Karpas-422 (cell line): ENCODE results near the gene DNAJB12. TPM values are rescaled to one million over a fixed set of nuclear protein-coding genes. Genes with fewer than 3 reads are reported as not detected.
A peak's percentile ranks its signal among the peaks of the same experiment; 100 is the strongest.
"Not testable (repeated sequence)": the region's sequence is repeated elsewhere in the genome, so short reads cannot be mapped to it uniquely, and the experiment has no call there.

Experiments
- DNase-seq: peaks from one replicate; pipeline ENCODE4 v3.0.0-alpha.2; 2015
- H2AFZ ChIP-seq: fragments of 200-600 bp; sonication (generic); 2 replicates; pipeline ENCODE4 v1.6.1; 2014; ENCODE audit warnings: antibody characterized with exemption, low read length, mixed read lengths
- H3K27ac ChIP-seq: fragments of 200-600 bp; sonication (generic); 2 replicates; pipeline ENCODE4 v1.5.1; 2014; ENCODE audit warnings: mild to moderate bottlenecking, low read length, moderate library complexity
- H3K27me3 ChIP-seq: fragments of 200-600 bp; sonication (generic); 2 replicates; pipeline ENCODE4 v1.6.1; 2014; ENCODE audit warnings: low read length, mixed read lengths
- H3K36me3 ChIP-seq: fragments of 200-600 bp; sonication (generic); 2 replicates; pipeline ENCODE4 v1.6.1; 2014; ENCODE audit warnings: low read length, mixed read lengths; ENCODE audit not compliant: insufficient read depth
- H3K4me1 ChIP-seq: fragments of 200-600 bp; sonication (generic); 2 replicates; pipeline ENCODE4 v1.6.1; 2014; ENCODE audit warnings: mild to moderate bottlenecking, low read length, mixed read lengths
- H3K4me2 ChIP-seq: fragments of 200-600 bp; sonication (generic); 2 replicates; pipeline ENCODE4 v1.6.1; 2014; ENCODE audit warnings: low read length, low read depth, mild to moderate bottlenecking; ENCODE audit not compliant: poor library complexity, severe bottlenecking
- H3K4me3 ChIP-seq: fragments of 200-600 bp; sonication (generic); 2 replicates; pipeline ENCODE4 v1.5.1; 2014; ENCODE audit warnings: mild to moderate bottlenecking, antibody characterized with exemption, low read length, mixed read lengths
- H3K79me2 ChIP-seq: fragments of 200-600 bp; sonication (generic); 2 replicates; pipeline ENCODE4 v1.6.1; 2014; ENCODE audit warnings: mild to moderate bottlenecking, low read length, mixed read lengths
- H3K9ac ChIP-seq: fragments of 200-600 bp; sonication (generic); 2 replicates; pipeline ENCODE4 v1.6.0; 2014; ENCODE audit warnings: low read length
- H3K9me2 ChIP-seq: fragments of 200-600 bp; sonication (generic), shearing (Covaris generic); replicated peaks from 2 replicates; pipeline ENCODE4 v1.6.0; 2014; ENCODE audit warnings: mild to moderate bottlenecking, low read length, moderate library complexity; ENCODE audit not compliant: insufficient read depth
- H3K9me3 ChIP-seq: fragments of 300-700, 200-600 bp; sonication (generic); 2 replicates; pipeline ENCODE4 v1.6.1; 2014; ENCODE audit warnings: low read length, mixed read lengths
- H4K20me1 ChIP-seq: fragments of 200-600 bp; sonication (generic); 2 replicates; pipeline ENCODE4 v1.6.1; 2014; ENCODE audit warnings: mild to moderate bottlenecking, antibody characterized with exemption, low read length, low read depth; ENCODE audit not compliant: insufficient read depth
- total RNA-seq: library from RNA; depleted of rRNA; stranded (reverse); fragments of >200 nt; shearing (Covaris generic); gene quantifications from 2 replicates; pipeline ENCODE4 v1.2.3, GENCODE V29; 2014; ENCODE audit warnings: low replicate concordance; rRNA removed

DNAJB12 gene
- total RNA-seq: 36.1 and 37.4 TPM in 2 replicates

DNA sequence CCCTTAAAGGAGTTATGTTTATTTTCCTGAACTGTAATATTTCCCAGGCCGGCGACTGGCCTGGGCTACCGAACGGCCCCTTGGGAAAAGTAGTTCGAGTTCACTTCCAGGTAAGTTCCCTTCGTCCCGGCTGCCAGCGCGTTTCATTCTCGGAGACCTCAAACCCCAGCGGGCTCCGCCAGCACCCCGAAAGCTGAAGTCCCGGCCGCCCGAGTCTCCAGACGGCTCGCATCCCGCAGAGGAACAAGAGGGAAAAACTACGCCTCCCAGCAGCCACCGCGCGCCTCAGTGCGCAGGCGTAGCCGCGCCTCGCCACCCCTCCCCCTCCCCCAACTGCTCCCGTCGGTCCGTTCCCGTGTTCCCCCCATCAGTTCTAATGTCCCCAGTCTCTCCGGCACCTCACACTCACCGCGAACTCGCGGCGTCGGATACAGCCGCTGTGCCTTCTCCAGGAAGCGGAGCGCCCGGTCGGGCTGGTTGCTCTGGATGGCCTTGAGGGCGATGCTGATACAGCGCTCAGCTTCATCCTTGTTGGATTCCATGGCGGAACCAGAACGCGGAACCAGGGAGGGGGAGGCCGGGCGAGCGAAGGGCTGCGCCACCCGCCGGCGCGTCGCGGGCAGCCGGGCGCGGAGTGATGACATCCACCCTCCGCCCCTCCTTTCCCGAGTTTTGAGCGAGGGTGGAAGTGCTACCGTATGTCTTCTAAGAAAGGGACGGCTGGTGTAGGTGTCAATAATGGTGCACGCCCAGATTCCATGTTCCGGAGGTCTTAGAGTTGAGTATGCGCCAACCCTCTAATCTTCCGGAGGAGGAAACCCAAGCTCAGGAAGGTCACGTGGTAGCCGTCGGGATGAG, at the start of gene DNAJB12:
DNAJB12 (minus strand) TSS at position 564 of the 858 bp plus-strand sequence; CDS start at position 542, 22 bp downstream.
- Histone ChIP-seq H2AFZ (peak within 1 kb of the TSS; percentile 84), H3K9ac (peak within 1 kb of the TSS; percentile 99), H3K27me3 (no peaks in the 10 kb centered on the region), H3K4me3 (peak within 1 kb of the TSS; percentile 92), H3K27ac (peak within 1 kb of the TSS; percentile 90), H3K79me2 (peaks cover 47% of the 10 kb centered on the region), H3K4me2 (peak within 1 kb of the TSS; percentile 95), H3K4me1 (peaks cover 21% of the 10 kb centered on the region), H4K20me1 (peaks cover 12% of the 10 kb centered on the region), H3K9me2 (no peaks in the 10 kb centered on the region), H3K36me3 (peaks cover 9% of the 10 kb centered on the region; the same call in 1 of the 2 replicates), H3K9me3 (no peaks in the 10 kb centered on the region)
- DNase-seq: peak; percentile 98

DNA sequence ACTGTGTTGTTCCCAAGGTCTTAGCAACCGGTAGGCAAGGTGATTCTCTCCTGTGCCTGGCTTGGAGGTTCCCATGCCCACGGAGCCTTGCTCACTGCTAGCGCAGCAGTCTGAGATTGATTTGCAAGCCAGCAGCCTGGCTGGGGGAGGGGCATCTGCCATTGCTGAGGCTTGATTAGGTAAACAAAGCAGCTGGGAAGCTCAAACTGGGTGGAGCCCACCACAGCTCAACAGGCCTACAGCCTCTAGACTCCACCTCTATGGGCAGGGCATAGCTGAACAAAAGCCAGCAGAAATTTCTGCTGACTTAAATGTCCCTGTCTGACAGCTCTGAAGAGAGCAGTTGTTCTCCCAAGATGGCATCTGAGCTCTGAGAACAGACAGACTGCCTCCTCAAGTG, 40.9 kb upstream of the DNAJB12 start:
- H3K36me3 ChIP-seq, H3K9ac ChIP-seq: not testable (repeated sequence)

DNA sequence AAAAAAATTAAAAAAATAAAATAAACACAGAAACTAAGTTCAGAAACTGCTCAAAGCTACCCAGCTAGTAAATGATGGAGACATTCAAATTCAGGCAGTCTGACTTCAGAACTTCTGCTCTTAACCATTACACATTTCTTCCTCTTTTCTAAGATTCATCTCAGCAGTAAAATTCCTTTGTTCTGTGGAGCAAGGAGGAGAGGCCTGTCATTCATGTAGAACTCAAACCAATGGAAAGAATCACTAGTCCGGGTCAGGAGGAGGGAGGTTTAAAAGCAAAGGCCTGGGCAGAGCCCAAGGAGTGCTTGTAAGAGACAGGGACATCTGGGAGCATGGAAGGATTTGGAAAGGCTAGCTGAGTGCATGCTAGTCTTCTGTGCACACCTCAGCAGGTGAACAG, 37.9 kb upstream of the DNAJB12 start:
- Histone ChIP-seq H3K9me3 (no peaks in the 10 kb centered on the region), H3K4me1 (no peaks in the 10 kb centered on the region), H3K9ac (no peak overlapping the region), H2AFZ (no peak overlapping the region), H3K27ac (no peak overlapping the region), H3K4me2 (no peak overlapping the region), H3K27me3 (no peaks in the 10 kb centered on the region), H4K20me1 (no peaks in the 10 kb centered on the region), H3K36me3 (no peaks in the 10 kb centered on the region), H3K9me2 (no peaks in the 10 kb centered on the region), H3K79me2 (no peaks in the 10 kb centered on the region), H3K4me3 (no peak overlapping the region)
- DNase-seq: no peak

More for the DNA sequence above, 40.9 kb upstream of the DNAJB12 start:
- H3K9me3 ChIP-seq, H3K79me2 ChIP-seq, DNase-seq, H3K4me3 ChIP-seq, H4K20me1 ChIP-seq, H3K9me2 ChIP-seq, H3K27ac ChIP-seq, H3K27me3 ChIP-seq, H3K4me2 ChIP-seq, H2AFZ ChIP-seq, H3K4me1 ChIP-seq: not testable (repeated sequence)

GRCh38 chr10:72390764-72391163, 36.0 kb upstream of the DNAJB12 start:
- H3K4me3 ChIP-seq: no peak overlapping the region
- no peaks in the 10 kb centered on the region for H3K4me1 ChIP-seq
- H3K9me2 ChIP-seq: no peaks in the 10 kb centered on the region
- no peaks in the 10 kb centered on the region for H3K27me3 ChIP-seq
- no peaks in the 10 kb centered on the region for H3K79me2 ChIP-seq
- no peaks in the 10 kb centered on the region for H3K9me3 ChIP-seq
- no peak overlapping the region for H3K4me2 ChIP-seq
- H3K27ac ChIP-seq: no peak overlapping the region
- no peak for DNase-seq
- no peaks in the 10 kb centered on the region for H3K36me3 ChIP-seq
- H4K20me1 ChIP-seq: no peaks in the 10 kb centered on the region
- H2AFZ ChIP-seq: no peak overlapping the region
- no peak overlapping the region for H3K9ac ChIP-seq

- no peaks in the 10 kb centered on the region for H4K20me1 ChIP-seq
These were observed 35.0 kb upstream of the DNAJB12 start for GRCh38 chr10:72389716-72390115.

GRCh38 chr10:72389014-72389413, 34.3 kb upstream of the DNAJB12 start:
- H3K9me3 ChIP-seq: no peaks in the 10 kb centered on the region
- H3K9me2 ChIP-seq: no peaks in the 10 kb centered on the region
- no peak overlapping the region for H3K4me2 ChIP-seq
- no peak overlapping the region for H3K27ac ChIP-seq
- no peak overlapping the region for H2AFZ ChIP-seq
- H4K20me1 ChIP-seq: no peaks in the 10 kb centered on the region
- no peaks in the 10 kb centered on the region for H3K27me3 ChIP-seq
- H3K36me3 ChIP-seq: no peaks in the 10 kb centered on the region
- H3K79me2 ChIP-seq: no peaks in the 10 kb centered on the region
- no peak overlapping the region for H3K4me3 ChIP-seq
- no peak overlapping the region for H3K9ac ChIP-seq
- DNase-seq: no peak
- H3K4me1 ChIP-seq: no peaks in the 10 kb centered on the region

More at GRCh38 chr10:72389716-72390115, 35.0 kb upstream of the DNAJB12 start:
- H3K36me3 ChIP-seq: no peaks in the 10 kb centered on the region
- no peaks in the 10 kb centered on the region for H3K9me2 ChIP-seq
- no peaks in the 10 kb centered on the region for H3K27me3 ChIP-seq
- DNase-seq: no peak
- no peak overlapping the region for H3K4me3 ChIP-seq
- no peaks in the 10 kb centered on the region for H3K4me1 ChIP-seq
- H3K79me2 ChIP-seq: no peaks in the 10 kb centered on the region
- no peaks in the 10 kb centered on the region for H3K9me3 ChIP-seq
- H3K4me2 ChIP-seq: no peak overlapping the region
- H3K9ac ChIP-seq: no peak overlapping the region
- H2AFZ ChIP-seq: no peak overlapping the region
- no peak overlapping the region for H3K27ac ChIP-seq

DNA sequence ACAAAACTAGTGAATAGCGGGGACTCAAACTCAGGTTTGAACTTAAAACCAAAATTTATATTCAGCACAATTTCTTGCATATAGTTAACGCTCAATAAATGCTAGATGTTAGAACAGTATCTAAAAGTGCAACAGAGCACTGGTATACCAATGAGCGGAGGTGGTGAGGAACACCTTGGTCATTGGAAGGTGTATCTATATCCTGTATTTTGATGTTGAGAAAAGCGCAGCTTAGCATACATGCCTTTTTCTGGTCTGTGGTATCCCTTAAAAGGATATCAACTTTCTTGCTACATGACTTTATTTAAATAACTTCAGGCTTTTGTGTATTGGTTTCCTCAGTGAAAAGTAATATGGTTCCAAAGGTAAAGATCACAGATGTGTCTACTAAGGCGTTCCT, 33.3 kb upstream of the DNAJB12 start:
- no peaks in the 10 kb centered on the region for H3K9me2 ChIP-seq
- H3K27ac ChIP-seq: no peak overlapping the region
- H3K36me3 ChIP-seq: no peaks in the 10 kb centered on the region
- no peaks in the 10 kb centered on the region for H3K9me3 ChIP-seq
- DNase-seq: no peak
- H3K79me2 ChIP-seq: no peaks in the 10 kb centered on the region
- H3K27me3 ChIP-seq: no peaks in the 10 kb centered on the region
- no peak overlapping the region for H3K4me3 ChIP-seq
- no peak overlapping the region for H2AFZ ChIP-seq
- H3K4me2 ChIP-seq: no peak overlapping the region
- H3K4me1 ChIP-seq: no peaks in the 10 kb centered on the region
- H3K9ac ChIP-seq: no peak overlapping the region
- no peaks in the 10 kb centered on the region for H4K20me1 ChIP-seq

GRCh38 chr10:72386916-72387586, 32.3 kb upstream of the DNAJB12 start:
- Histone ChIP-seq H3K27me3 (no peaks in the 10 kb centered on the region), H3K36me3 (no peaks in the 10 kb centered on the region), H3K9me3 (no peaks in the 10 kb centered on the region), H2AFZ (no peak overlapping the region), H3K4me2 (no peak overlapping the region), H3K9me2 (no peaks in the 10 kb centered on the region), H3K4me1 (no peaks in the 10 kb centered on the region), H3K4me3 (no peak overlapping the region), H3K9ac (no peak overlapping the region), H4K20me1 (no peaks in the 10 kb centered on the region), H3K79me2 (no peaks in the 10 kb centered on the region), H3K27ac (no peak overlapping the region)
- DNase-seq: no peak
